GM18526 (cell line): ENCODE results near the gene ZNF804A.

Experiments used
- POLR2A ChIP-seq: IDR thresholded peaks from 3 replicates; pipeline ENCODE4 v1.6.1; 2011; ENCODE audit not compliant: insufficient read length; ENCODE audit errors: extremely low read depth

ZNF804A gene

GRCh38 chr2:184756885-184757284 lies 158.6 kb downstream of the ZNF804A start:
- TF ChIP-seq POLR2A = no peak

GRCh38 chr2:184760931-184761330 lies 162.6 kb downstream of the ZNF804A start:
- no peak for TF ChIP-seq POLR2A

- no peak for TF ChIP-seq POLR2A
These were observed 167.0 kb downstream of the ZNF804A start for GRCh38 chr2:184765112-184765895.

GRCh38 chr2:184767059-184767458 lies 168.7 kb downstream of the ZNF804A start:
- no peak for TF ChIP-seq POLR2A

GRCh38 chr2:184769023-184769422 lies 170.7 kb downstream of the ZNF804A start:
- no peak for TF ChIP-seq POLR2A

- no peak for TF ChIP-seq POLR2A
These were observed 171.4 kb downstream of the ZNF804A start for GRCh38 chr2:184769686-184770085.

GRCh38 chr2:184779777-184780176 lies 181.4 kb downstream of the ZNF804A start:
- no peak for TF ChIP-seq POLR2A

GRCh38 chr2:184780384-184780783 lies 182.1 kb downstream of the ZNF804A start:
- TF ChIP-seq POLR2A = no peak

- no peak for TF ChIP-seq POLR2A
These were observed 182.6 kb downstream of the ZNF804A start for GRCh38 chr2:184780944-184781343.

GRCh38 chr2:184783576-184783975 lies 185.2 kb downstream of the ZNF804A start:
- TF ChIP-seq POLR2A = no peak

GRCh38 chr2:184793176-184793575 lies 194.8 kb downstream of the ZNF804A start:
- no peak for TF ChIP-seq POLR2A

- no peak for TF ChIP-seq POLR2A
These were observed 201.1 kb downstream of the ZNF804A start for GRCh38 chr2:184799379-184799778.

GRCh38 chr2:184814421-184814820 lies 216.1 kb downstream of the ZNF804A start:
- no peak for TF ChIP-seq POLR2A

GRCh38 chr2:184815824-184816223 lies 217.5 kb downstream of the ZNF804A start:
- no peak for TF ChIP-seq POLR2A

- TF ChIP-seq POLR2A = no peak
These were observed 226.3 kb downstream of the ZNF804A start for GRCh38 chr2:184824597-184824996.

GRCh38 chr2:184830531-184830930 lies 232.2 kb downstream of the ZNF804A start:
- TF ChIP-seq POLR2A = no peak
